Measurements from ENCODE around the gene ACYP2.
"Not testable (repeated sequence)": the region's sequence is repeated elsewhere in the genome, so short reads cannot be mapped to it uniquely, and the experiment has no call there.

Gene ACYP2

DNA sequence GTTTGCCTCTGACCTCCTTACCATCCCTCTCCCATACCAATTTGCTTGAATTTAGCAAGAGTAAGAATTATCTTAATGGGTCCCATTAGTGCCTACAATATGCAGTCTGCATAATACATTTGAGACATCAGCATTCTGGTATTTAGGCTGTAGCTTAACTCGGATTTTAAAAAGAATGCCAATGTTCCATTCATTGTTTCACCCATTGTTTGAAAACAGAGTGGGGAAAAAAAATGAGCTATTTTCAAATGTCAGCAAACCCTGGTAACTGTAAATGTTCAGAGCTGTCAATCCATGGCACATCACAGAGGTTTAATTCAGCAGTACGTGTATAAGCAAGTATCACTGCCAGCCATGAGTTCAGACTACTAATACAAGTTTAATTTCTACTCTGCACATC lies 202.6 kb downstream of the ACYP2 start:
- no peak for DNase-seq (ENCODE audit: low read depth)
- H3K4me3 ChIP-seq (ENCODE audit: low read depth, low read length) = no peak overlapping the region
- TF ChIP-seq, protein P1, sequence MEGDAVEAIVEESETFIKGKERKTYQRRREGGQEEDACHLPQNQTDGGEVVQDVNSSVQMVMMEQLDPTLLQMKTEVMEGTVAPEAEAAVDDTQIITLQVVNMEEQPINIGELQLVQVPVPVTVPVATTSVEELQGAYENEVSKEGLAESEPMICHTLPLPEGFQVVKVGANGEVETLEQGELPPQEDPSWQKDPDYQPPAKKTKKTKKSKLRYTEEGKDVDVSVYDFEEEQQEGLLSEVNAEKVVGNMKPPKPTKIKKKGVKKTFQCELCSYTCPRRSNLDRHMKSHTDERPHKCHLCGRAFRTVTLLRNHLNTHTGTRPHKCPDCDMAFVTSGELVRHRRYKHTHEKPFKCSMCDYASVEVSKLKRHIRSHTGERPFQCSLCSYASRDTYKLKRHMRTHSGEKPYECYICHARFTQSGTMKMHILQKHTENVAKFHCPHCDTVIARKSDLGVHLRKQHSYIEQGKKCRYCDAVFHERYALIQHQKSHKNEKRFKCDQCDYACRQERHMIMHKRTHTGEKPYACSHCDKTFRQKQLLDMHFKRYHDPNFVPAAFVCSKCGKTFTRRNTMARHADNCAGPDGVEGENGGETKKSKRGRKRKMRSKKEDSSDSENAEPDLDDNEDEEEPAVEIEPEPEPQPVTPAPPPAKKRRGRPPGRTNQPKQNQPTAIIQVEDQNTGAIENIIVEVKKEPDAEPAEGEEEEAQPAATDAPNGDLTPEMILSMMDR (IDR thresholded peaks at IDR 0.05; ENCODE audit: low read depth, low read length, missing control alignments) = no peak

DNA sequence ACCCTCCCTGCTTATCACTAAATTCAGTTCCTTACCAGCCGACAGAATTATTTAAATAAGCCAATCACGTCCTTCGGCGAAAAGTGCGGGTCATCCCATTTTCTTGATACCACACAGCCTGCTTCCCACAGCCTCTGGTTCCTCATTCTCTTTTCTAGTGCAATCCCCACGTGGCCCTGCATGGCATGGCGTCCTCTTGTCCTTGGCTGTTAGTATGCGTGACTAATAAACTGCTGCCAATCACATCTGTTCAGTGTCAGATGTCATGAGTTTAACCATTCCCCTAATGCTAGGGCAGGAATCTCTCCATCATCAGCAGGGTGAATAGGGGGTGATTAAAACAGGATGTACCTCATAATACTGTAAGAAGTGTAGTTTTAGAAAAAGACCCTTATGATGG lies 203.4 kb downstream of the ACYP2 start:
- TF ChIP-seq, protein P1 (IDR thresholded peaks at IDR 0.05; ENCODE audit: low read depth, low read length, missing control alignments) = no peak
- DNase-seq (ENCODE audit: low read depth) = no peak
- H3K4me3 ChIP-seq (ENCODE audit: low read depth, low read length) = no peak overlapping the region

DNA sequence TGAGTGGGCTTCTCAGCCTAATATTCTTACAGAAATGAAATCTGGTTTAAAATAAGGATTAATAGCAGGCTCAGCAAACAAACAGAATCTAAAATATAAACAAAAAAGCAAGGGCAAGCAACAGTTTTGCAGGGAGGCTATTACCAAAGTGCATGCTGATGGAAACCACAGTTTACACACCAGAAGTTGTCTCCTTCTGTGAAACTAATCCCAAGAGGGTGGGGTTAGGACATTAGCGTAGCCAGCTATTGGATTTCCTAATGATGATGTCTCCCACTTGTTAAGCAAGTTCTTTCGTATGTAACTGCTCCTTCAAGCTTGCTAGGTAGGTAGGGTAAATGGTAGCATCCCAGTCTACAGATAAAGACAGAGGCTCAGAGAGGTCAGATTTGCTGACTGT lies 205.6 kb downstream of the ACYP2 start:
- DNase-seq (ENCODE audit: low read depth) = no peak
- no peak overlapping the region for H3K4me3 ChIP-seq (ENCODE audit: low read depth, low read length)
- TF ChIP-seq, protein P1 (IDR thresholded peaks at IDR 0.05; ENCODE audit: low read depth, low read length, missing control alignments) = no peak

DNA sequence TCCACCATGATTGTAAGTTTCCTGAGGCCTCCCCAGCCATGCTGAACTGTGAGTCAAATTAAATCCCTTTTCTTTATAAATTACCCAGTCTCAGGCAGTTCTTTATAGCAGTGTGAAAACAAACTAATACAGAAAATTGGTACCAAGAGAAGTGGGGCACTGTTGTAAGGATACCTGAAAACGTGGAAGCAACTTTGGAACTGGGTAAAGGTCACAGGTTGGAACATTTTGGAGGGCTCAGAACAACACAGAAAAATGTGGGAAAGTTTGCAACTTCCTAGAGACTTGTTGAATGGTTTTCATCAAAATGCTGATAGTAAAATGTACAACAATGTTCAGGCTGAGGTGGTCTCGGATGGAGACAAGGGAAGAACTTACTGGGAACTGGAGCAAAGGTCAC lies 209.1 kb downstream of the ACYP2 start:
- DNase-seq (ENCODE audit: low read depth); H3K4me3 ChIP-seq (ENCODE audit: low read depth, low read length): not testable (repeated sequence)

DNA sequence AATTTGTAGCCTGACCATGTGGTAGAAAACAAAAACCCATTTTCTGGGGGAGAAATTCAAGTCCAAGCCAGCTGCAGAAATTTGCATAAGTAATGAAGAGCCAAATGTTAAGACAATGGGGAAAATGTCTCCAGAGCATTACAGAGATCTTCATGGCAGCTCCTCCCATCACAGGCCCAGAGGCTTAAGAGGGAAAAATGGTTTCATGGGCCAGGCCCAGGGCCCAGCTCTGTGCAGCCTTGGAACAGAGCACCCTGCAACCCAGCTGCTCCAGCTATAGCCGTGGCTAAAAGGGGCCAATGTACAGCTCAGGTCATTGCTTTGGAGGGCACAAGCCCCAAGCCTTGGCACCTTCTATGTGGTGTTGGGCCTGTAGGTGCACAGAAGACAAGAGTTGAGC lies 209.7 kb downstream of the ACYP2 start:
- no peak for DNase-seq (ENCODE audit: low read depth)
- TF ChIP-seq, protein P1 (IDR thresholded peaks at IDR 0.05; ENCODE audit: low read depth, low read length, missing control alignments) = no peak
- H3K4me3 ChIP-seq (ENCODE audit: low read depth, low read length) = no peak overlapping the region

DNA sequence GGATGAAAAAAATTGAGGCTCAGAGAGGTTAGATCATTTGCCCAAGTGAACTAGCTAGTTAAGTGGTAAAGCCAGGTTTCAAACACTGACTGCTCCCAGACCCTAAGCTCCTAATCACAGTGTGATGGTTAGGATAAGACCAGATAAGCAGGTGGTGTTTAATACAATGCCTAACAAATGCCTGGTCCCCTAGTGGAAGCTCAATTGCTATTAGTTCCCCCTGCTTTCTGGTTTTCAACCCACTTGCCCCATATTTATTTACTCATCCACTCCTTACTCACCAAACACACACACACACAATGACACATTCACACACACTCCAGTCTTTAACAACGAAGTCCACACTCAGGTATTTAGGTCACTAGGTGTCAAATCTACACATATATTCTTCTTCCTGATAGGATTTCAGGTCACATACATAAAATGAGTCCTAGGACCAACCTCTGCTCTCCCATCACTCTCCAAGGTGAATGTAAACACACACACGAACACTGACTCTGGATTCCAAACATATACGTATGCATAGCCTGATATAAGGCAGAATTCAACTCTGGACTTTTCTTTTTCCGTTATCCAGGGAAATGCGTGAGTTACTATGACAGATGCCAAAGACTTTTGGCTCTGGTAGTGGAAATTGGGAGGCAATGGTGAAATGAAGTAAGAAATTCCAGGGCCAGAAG lies 214.2 kb downstream of the ACYP2 start:
- no peak for DNase-seq (ENCODE audit: low read depth)
- H3K4me3 ChIP-seq (ENCODE audit: low read depth, low read length) = no peak overlapping the region
- TF ChIP-seq, protein P1 (IDR thresholded peaks at IDR 0.05; ENCODE audit: low read depth, low read length, missing control alignments) = no peak

DNA sequence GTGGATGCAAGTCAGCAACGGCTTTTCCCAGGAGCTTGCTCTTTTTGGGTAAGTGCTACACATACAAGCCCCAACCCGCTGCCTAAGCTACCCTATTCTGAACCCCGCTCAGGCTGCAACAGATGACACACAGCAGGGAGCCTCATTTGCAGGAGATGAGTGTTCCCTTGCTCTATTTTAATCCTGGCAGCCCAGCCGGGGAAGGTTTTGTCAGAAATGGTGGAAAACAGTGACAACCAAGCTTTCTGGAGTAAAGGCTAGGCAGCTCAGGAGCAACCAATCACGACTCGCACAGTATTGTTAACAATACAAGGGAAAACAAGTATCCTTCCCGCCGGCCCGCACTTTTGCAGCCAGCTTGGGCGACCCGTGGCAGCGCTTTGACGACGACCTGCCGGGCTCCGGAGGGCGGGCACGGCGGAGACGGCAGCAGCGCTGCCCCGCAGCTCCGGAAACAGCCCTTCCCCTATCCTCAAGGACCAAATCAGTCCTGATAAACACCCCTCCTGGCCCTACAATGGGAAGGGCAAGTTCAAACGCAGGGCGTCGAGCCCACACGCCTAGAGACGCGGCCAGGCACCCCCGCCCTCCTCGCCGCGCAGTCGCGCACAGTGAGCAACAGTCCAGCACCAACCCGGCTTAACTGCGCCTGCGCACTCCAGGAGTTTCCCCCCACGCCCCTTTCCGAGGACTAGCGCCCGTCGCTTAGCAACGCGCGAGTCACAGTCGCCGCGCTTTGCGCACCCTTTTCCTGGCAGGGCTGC lies 214.9 kb downstream of the ACYP2 start:
- peak overlapping the region; percentile 54 for H3K4me3 ChIP-seq (ENCODE audit: low read depth, low read length)
- DNase-seq (ENCODE audit: low read depth) = peak; percentile 48
- TF ChIP-seq, protein P1 (IDR thresholded peaks at IDR 0.05; ENCODE audit: low read depth, low read length, missing control alignments) = no peak
